Measurements from ENCODE around the gene EPB41L2.

DNA sequence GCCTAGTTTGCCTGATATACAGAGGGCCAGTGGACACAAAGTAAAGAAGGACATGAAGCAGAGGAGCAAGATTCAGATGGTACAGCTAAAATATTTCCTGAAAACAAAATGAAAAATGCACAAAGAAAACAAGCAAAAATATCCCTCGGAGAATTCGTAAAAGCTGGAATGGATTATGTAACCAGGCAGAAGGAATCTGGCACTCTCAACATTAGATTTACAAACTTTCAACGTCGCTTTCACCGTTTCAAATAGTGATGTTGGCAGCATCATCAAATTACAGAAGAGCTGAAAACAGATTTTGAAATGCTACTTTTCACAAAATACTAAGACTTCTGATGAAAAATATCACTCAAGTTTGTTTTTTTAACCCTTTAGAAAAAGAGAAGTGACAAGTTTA, 224.1 kb downstream of the EPB41L2 start:
- TF ChIP-seq, protein P1, sequence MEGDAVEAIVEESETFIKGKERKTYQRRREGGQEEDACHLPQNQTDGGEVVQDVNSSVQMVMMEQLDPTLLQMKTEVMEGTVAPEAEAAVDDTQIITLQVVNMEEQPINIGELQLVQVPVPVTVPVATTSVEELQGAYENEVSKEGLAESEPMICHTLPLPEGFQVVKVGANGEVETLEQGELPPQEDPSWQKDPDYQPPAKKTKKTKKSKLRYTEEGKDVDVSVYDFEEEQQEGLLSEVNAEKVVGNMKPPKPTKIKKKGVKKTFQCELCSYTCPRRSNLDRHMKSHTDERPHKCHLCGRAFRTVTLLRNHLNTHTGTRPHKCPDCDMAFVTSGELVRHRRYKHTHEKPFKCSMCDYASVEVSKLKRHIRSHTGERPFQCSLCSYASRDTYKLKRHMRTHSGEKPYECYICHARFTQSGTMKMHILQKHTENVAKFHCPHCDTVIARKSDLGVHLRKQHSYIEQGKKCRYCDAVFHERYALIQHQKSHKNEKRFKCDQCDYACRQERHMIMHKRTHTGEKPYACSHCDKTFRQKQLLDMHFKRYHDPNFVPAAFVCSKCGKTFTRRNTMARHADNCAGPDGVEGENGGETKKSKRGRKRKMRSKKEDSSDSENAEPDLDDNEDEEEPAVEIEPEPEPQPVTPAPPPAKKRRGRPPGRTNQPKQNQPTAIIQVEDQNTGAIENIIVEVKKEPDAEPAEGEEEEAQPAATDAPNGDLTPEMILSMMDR (IDR thresholded peaks at IDR 0.05; ENCODE audit: low read depth, low read length), result no peak
- TF ChIP-seq EZH2phosphoT487 (IDR thresholded peaks at IDR 0.05; ENCODE audit: low read depth), result no peak
